ENCODE data around the gene LINC01488. TPM values are rescaled to one million over a fixed set of nuclear protein-coding genes. Genes with fewer than 3 reads are reported as not detected.

The LINC01488 gene
- polyA plus RNA-seq, 1 donor from 2014 or later: not detected

DNA sequence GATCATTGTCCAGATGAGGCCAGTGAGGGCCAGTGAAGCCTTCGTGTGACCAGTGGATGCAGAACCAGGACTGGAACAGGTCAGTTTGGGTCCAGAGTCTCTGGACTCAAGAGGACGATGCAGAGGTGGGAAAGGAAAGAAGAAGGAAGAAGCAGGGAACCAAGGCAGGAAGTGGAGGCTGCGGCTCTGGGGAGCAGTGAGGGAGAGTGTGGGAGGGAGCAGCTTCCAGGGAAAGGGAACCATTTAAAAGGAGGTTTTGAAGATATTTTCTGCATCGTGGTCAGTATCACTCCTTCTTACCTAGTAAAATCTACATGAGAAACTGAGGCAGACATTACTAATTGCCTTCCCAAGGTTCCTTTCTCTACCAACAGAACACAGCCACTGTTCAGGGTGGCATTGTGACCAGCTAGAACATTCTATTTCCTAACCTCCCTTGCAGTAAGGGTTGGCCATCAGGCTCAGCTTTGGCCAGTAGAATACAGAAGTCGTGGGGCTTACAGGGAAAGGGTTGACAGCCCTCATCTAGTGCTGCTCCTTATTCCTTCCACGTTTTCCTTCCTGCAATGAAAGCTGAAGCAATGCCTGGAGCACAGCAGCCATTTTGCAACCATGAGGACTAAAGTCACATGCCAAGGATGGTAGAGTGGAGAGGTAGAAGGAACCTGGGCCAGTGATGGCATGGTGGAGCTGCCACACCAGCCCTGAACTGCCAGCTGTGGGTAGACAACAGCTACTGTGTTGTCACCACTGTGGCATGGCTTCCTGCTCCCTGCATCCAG lies 29.1 kb upstream of the LINC01488 start:
- H3K36me3 Mint-ChIP-seq: peaks cover 6% of the 10 kb centered on the region
- H3K4me1 Mint-ChIP-seq: peaks cover 0 to 3% (median 0%) of the 10 kb centered on the region in 3 donors
- peaks cover 4 to 6% (median 5%) of the 10 kb centered on the region in 3 donors for H3K9me3 Mint-ChIP-seq
- no peak overlapping the region for H3K27ac Mint-ChIP-seq
- H3K27me3 Mint-ChIP-seq: peaks cover 9% of the 10 kb centered on the region
- H3K4me3 Mint-ChIP-seq: peak overlapping the region in 1 of 4 donors; percentile 25

DNA sequence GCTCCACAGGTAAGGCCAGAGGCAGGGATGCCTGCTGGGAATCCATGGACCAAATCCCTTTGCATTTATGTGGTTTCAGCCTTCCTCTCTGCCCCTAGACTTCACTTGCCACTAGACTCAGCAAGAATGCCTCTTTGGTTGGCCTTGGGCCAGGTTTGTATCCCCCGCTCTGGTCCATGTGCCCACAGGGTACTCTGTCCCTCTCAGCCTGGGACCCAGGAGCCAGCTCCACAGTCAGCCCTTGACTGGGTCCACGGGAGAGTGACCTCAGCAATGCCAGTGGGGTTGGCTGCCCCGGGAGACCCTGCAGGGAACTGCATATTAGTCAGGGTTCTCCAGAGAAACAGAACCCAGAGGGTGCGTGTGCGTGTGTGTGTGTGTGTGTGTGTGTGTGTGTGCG lies 28.3 kb upstream of the LINC01488 start:
- peak overlapping the region in 1 of 3 donors; percentile 4 for H3K27ac Mint-ChIP-seq
- H3K4me3 Mint-ChIP-seq: no peak overlapping the region
- H3K36me3 Mint-ChIP-seq: peaks cover 8% of the 10 kb centered on the region
- peaks cover 0 to 3% (median 0%) of the 10 kb centered on the region in 3 donors for H3K4me1 Mint-ChIP-seq
- peaks cover 9% of the 10 kb centered on the region for H3K27me3 Mint-ChIP-seq
- peaks cover 6 to 12% (median 10%) of the 10 kb centered on the region in 3 donors for H3K9me3 Mint-ChIP-seq

DNA sequence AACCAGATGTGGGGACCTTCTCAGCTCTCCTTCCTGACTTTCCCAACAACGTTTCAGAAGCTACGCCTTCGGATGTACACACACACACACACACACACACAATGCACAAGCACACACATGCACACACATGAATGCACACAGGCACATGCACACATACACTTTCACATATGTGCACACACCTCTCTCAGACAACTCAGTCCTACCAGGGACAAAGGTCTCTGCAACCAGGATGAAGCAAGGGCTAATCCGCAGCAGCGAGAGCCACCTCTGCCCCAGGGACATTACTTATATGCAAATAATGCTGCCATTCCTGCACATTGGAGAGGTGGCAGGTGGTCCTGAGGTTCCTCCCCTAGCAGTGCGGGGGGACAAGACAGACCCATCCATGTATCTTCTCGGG lies 27.4 kb upstream of the LINC01488 start:
- Mint-ChIP-seq H3K36me3 (peaks cover 8% of the 10 kb centered on the region), H3K27ac (no peak overlapping the region), H3K4me3 (no peak overlapping the region), H3K27me3 (peaks cover 7% of the 10 kb centered on the region), H3K9me3 (peaks cover 6 to 14% (median 10%) of the 10 kb centered on the region in 3 donors), H3K4me1 (peaks cover 0 to 3% (median 0%) of the 10 kb centered on the region in 3 donors)

GRCh38 chr11:69455969-69456368 lies 25.5 kb upstream of the LINC01488 start:
- H3K27me3 Mint-ChIP-seq: peaks cover 1% of the 10 kb centered on the region
- H3K36me3 Mint-ChIP-seq: peaks cover 9% of the 10 kb centered on the region
- H3K4me1 Mint-ChIP-seq: peaks cover 0 to 2% (median 0%) of the 10 kb centered on the region in 3 donors
- no peak overlapping the region for H3K4me3 Mint-ChIP-seq
- no peak overlapping the region for H3K27ac Mint-ChIP-seq
- H3K9me3 Mint-ChIP-seq: peaks cover 13 to 17% (median 15%) of the 10 kb centered on the region in 3 donors

DNA sequence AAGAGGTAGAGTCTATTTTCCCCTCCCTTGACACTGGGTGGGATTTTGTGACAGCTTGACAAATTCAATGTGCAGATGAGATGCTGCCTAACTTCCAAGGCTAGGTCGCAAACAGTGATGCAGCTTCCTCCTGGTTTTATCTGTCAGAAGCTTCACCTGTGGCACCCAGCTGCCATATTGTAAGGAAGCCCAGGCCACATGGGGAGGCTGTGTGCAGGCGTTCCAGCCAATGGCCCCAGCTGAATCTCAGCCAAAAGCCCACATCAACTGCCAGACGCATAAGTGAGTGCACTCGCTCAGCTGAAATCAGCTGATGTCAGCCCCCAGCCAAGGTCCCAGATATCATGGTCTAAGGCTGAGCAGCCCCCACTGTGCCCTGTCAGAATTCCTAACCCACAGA lies 24.8 kb upstream of the LINC01488 start:
- Mint-ChIP-seq H3K4me1 (peaks cover 0 to 2% (median 0%) of the 10 kb centered on the region in 3 donors), H3K4me3 (no peak overlapping the region), H3K27ac (no peak overlapping the region), H3K36me3 (peaks cover 3% of the 10 kb centered on the region), H3K27me3 (peaks cover 8% of the 10 kb centered on the region), H3K9me3 (peaks cover 14 to 21% (median 15%) of the 10 kb centered on the region in 3 donors)

DNA sequence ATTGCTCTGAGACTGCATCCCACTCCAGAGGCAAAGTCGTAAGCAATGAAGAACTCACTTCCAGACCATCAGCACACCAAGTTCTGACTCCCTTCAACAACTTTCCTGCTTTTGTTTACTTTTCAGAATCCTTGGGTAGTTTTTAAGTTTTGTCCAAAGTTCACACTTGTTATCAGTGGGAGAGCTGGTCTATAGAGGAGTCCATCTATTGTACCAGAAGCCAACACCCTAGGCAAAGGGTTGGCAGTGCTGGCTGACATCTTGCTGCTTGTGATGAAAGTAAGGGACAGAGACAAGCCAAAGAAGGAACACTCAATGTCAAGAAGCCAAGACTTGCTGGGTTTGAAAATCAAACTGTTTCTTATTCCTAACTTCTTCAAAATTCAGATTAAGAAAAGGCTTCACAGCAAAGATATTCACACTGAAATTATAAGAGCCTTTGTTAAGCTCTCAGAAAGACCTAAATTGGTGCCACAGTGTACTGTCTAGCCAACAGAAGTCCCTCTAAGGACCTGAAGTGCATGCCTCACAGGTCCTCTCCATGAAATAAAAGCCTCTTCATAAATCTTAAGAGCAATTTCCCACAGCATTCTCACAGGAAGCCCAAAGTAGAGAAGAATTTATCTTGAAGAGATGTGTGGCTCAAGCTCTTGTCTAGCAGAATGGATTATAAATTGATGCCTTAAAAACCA lies 21.5 kb upstream of the LINC01488 start:
- H3K27me3 Mint-ChIP-seq: peaks cover 7% of the 10 kb centered on the region

DNA sequence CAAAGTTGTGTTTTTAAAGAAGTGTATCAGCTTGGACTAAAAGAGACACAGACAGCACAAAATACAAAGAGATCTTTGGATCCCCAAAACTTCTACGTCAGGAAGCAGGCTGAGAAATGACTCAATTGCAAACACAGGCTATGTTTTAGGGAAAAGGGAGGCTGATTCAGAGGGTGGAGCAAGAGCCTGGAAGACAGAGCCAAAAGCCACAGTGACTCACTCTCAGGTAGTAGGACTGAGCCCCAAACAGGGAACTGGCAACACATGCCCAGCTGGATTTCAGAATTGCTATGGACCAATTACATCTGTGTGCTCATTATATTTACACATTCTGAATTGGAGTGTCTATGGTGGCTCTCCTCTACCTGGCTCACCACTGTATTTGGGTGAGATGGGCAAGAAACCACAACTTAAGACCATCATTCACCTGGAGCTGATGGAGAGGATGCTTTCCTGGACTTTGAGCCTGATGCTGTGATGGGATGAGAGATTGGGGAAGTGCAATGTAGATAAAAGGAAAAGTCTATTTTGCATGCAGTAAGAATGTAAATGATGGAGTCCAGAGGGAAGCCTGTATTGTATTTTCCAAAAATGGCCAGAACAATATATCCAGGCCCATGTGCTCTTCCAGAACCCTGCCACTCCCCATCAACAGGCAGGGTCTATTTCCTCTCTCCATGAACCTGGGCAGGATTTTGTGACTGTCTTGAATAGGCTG lies 20.8 kb upstream of the LINC01488 start:
- peaks cover 14 to 21% (median 15%) of the 10 kb centered on the region in 3 donors for H3K9me3 Mint-ChIP-seq

More for the DNA sequence above, 21.5 kb upstream of the LINC01488 start:
- peaks cover 14 to 21% (median 15%) of the 10 kb centered on the region in 3 donors for H3K9me3 Mint-ChIP-seq
- H3K27ac Mint-ChIP-seq: no peak overlapping the region
- H3K36me3 Mint-ChIP-seq: peaks cover 3% of the 10 kb centered on the region
- peaks cover 0 to 2% (median 0%) of the 10 kb centered on the region in 3 donors for H3K4me1 Mint-ChIP-seq
- no peak overlapping the region for H3K4me3 Mint-ChIP-seq

GRCh38 chr11:69461272-69461962 lies 20.0 kb upstream of the LINC01488 start:
- Mint-ChIP-seq H3K9me3 (peaks cover 12 to 21% (median 15%) of the 10 kb centered on the region in 3 donors), H3K4me3 (no peak overlapping the region), H3K4me1 (no peaks in the 10 kb centered on the region), H3K36me3 (peaks cover 3% of the 10 kb centered on the region), H3K27me3 (peaks cover 7% of the 10 kb centered on the region), H3K27ac (no peak overlapping the region)

More for the DNA sequence above, 20.8 kb upstream of the LINC01488 start:
- Mint-ChIP-seq H3K4me3 (no peak overlapping the region), H3K36me3 (peaks cover 3% of the 10 kb centered on the region), H3K27ac (no peak overlapping the region), H3K27me3 (peaks cover 7% of the 10 kb centered on the region), H3K4me1 (no peaks in the 10 kb centered on the region)

DNA sequence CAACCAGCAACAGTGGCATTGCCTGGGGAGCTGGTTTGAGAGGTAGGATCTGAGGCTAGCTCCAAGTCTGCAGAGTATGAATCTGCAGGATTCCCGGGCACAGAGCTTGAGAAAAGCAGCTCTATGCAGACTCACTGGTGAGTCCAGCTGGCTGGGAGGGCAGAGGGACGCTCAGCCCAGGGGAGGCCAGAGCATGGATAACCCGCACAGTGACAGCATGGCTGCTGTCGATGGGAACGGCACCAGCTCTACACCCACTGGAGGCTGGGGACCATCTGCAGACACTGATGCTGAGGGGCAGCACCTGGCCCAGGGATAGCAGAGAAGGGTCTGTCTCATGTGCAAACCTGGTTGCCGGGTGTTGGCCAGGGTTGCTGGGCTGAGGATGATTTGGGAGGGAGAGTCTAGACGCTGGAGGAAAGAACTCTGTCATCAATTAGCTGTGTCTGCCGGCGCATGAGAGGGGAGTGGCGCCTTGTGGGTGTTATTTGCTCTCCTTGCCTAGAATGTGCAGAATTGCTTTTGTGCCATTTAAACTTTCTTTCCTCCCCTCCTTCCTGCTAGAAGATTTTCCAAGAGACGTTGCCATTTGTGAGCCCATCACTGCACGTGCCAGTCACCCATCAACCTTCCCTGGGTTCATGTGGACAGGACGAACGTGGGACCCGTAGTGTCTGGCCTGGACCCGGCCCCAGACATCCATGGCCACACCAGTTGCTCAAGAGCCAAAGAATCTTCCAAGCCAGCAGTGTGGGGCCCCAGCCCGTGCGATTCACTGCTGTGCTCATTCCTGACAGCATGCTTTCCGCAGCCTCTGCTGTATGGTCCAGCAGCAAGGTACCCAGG lies 19.1 kb upstream of the LINC01488 start:
- Mint-ChIP-seq H3K9me3 (peaks cover 9 to 17% (median 10%) of the 10 kb centered on the region in 3 donors), H3K27me3 (peaks cover 7% of the 10 kb centered on the region), H3K4me1 (peaks cover 0 to 4% (median 4%) of the 10 kb centered on the region in 3 donors), H3K36me3 (peaks cover 3% of the 10 kb centered on the region), H3K4me3 (peak overlapping the region in 1 of 4 donors; percentile 39), H3K27ac (no peak overlapping the region)

- Mint-ChIP-seq H3K4me1 (peaks cover 5 to 7% (median 6%) of the 10 kb centered on the region in 3 donors), H3K27me3 (peaks cover 7% of the 10 kb centered on the region), H3K27ac (no peak overlapping the region), H3K9me3 (peaks cover 5 to 9% (median 7%) of the 10 kb centered on the region in 3 donors), H3K36me3 (peaks cover 1% of the 10 kb centered on the region), H3K4me3 (no peak overlapping the region)
These were observed 18.1 kb upstream of the LINC01488 start for GRCh38 chr11:69463181-69463994.

DNA sequence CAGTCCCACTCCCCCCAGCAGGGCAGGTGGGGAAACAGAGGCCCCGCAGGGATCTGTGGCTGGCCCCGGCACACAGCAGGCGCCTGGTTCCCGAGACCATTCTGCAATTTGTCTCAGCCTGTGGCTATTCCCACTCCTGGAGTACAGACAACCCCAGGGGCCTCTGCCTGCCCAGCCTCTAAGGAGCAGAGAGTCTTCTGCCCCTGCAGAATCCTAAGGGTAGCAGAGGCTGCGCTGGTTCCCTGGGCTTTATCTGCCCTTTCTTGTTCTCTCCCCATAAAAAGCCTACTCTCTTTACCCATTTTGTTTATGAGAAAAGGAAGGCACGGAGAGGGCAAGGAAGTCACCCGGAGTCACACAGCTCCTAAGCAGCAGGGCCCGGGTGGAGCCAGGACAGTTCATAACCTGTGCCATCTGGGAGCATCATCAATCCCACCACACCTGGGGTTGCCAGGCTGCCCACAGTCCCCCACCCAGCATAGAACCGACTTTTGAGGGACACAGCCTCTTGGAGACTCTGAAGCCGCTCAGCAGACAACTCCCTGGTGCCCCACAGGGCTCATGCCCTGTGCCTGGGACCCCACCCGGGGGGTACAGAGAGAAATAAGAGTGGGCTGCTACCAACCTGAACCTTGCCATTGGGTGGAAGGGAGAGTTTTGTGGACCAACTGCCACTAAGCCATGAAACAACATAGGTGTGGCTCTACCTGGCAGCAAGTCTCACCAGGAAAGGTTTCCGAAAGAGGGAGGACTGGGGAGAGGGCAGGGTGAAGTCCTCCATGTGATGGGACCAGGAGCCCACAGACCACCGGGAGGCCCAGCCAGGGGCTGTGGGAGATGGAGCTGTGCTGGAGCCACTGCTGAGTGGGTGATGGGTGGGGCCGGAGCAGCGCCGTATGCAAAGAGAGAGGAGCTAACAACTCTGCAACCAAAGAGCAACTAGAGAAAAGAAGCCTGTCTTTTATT lies 17.2 kb upstream of the LINC01488 start:
- Mint-ChIP-seq H3K27ac (no peak overlapping the region), H3K9me3 (peaks cover 5 to 7% (median 7%) of the 10 kb centered on the region in 3 donors), H3K4me3 (no peak overlapping the region), H3K36me3 (peaks cover 1% of the 10 kb centered on the region), H3K27me3 (peaks cover 7% of the 10 kb centered on the region), H3K4me1 (peaks cover 5 to 7% (median 6%) of the 10 kb centered on the region in 3 donors)
